H9 (cell line): ENCODE data around the gene STXBP6. TPM values are rescaled to one million over a fixed set of nuclear protein-coding genes. Genes with fewer than 3 reads are reported as not detected.

ENCODE experiments used
- DNase-seq: peaks from one replicate; pipeline ENCODE4 v3.0.0-alpha.2; 2017
- H2AFZ ChIP-seq: one replicate; pipeline ENCODE4 v1.6.1; 2013; ENCODE audit warnings: mild to moderate bottlenecking, low read length, control low read depth, moderate library complexity
- H2AK5ac ChIP-seq: 2 replicates; pipeline ENCODE4 v1.6.1; 2013; ENCODE audit warnings: low read length, control low read depth, mixed read lengths; ENCODE audit not compliant: insufficient read length
- H2BK120ac ChIP-seq: one replicate; pipeline ENCODE4 v1.6.1; 2013; ENCODE audit warnings: low read depth, mild to moderate bottlenecking, low read length, control low read depth, inconsistent platforms; ENCODE audit not compliant: poor library complexity, severe bottlenecking
- H2BK12ac ChIP-seq: 2 replicates; pipeline ENCODE4 v1.6.1; 2013; ENCODE audit warnings: low read length, control low read depth, mixed read lengths, low read depth; ENCODE audit not compliant: insufficient read length
- H2BK15ac ChIP-seq: 2 replicates; pipeline ENCODE4 v1.6.1; 2013; ENCODE audit warnings: low read depth, low read length, control low read depth
- H2BK20ac ChIP-seq: one replicate; pipeline ENCODE4 v1.6.1; 2013; ENCODE audit warnings: low read depth, mild to moderate bottlenecking, low read length, control low read depth, inconsistent platforms; ENCODE audit not compliant: poor library complexity, severe bottlenecking
- H2BK5ac ChIP-seq: 2 replicates; pipeline ENCODE4 v1.6.1; 2013; ENCODE audit warnings: low read length, control low read depth, mixed read lengths; ENCODE audit not compliant: insufficient read length
- H3K14ac ChIP-seq: 2 replicates; pipeline ENCODE4 v1.6.1; 2013; ENCODE audit warnings: low read length, control low read depth; ENCODE audit not compliant: insufficient read depth
- H3K18ac ChIP-seq: 2 replicates; pipeline ENCODE4 v1.6.1; 2013; ENCODE audit warnings: low read depth, mild to moderate bottlenecking, mixed read lengths, low read length, control low read depth; ENCODE audit not compliant: insufficient read length
- H3K23ac ChIP-seq: 2 replicates; pipeline ENCODE4 v1.6.1; 2013; ENCODE audit warnings: low read length, control low read depth, mixed read lengths, low read depth; ENCODE audit not compliant: insufficient read length
- H3K23me2 ChIP-seq: 2 replicates; pipeline ENCODE4 v1.6.1; 2013; ENCODE audit warnings: low read depth, mild to moderate bottlenecking, mixed read lengths, low read length, control low read depth; ENCODE audit not compliant: insufficient read length, poor library complexity, severe bottlenecking
- H3K27ac ChIP-seq: 2 replicates; pipeline ENCODE4 v1.5.1; 2013; ENCODE audit warnings: low read length, control low read depth, mixed read lengths, low read depth; ENCODE audit not compliant: insufficient read length
- H3K27me3 ChIP-seq: 2 replicates; pipeline ENCODE4 v1.6.1; 2013; ENCODE audit warnings: low read length, control low read depth, inconsistent platforms; ENCODE audit not compliant: insufficient read depth
- H3K4ac ChIP-seq: 2 replicates; pipeline ENCODE4 v1.6.1; 2013; ENCODE audit warnings: low read depth, mild to moderate bottlenecking, control low read depth, inconsistent platforms, low read length, moderate library complexity
- H3K4me1 ChIP-seq: 2 replicates; pipeline ENCODE4 v1.6.1; 2013; ENCODE audit warnings: low read length, control low read depth, inconsistent platforms; ENCODE audit not compliant: insufficient read depth
- H3K4me2 ChIP-seq: 2 replicates; pipeline ENCODE4 v1.6.1; 2013; ENCODE audit warnings: low read length, control low read depth, mixed read lengths; ENCODE audit not compliant: insufficient read length, insufficient read depth
- H3K56ac ChIP-seq: 2 replicates; pipeline ENCODE4 v1.6.1; 2013; ENCODE audit warnings: low read depth, mild to moderate bottlenecking, mixed read lengths, low read length, control low read depth; ENCODE audit not compliant: insufficient read length
- H3K79me1 ChIP-seq: 2 replicates; pipeline ENCODE4 v1.6.1; 2013; ENCODE audit warnings: low read depth, mild to moderate bottlenecking, moderate library complexity, low read length, control low read depth, inconsistent platforms; ENCODE audit not compliant: insufficient read depth, poor library complexity, severe bottlenecking
- H3K79me2 ChIP-seq: 2 replicates; pipeline ENCODE4 v1.6.1; 2013; ENCODE audit warnings: low read length, control low read depth, inconsistent platforms; ENCODE audit not compliant: insufficient read depth
- H3K9ac ChIP-seq: 2 replicates; pipeline ENCODE4 v1.6.1; 2013; ENCODE audit warnings: low read length, control low read depth, mixed read lengths; ENCODE audit not compliant: insufficient read length; ENCODE audit errors: extremely low read depth
- H3K9me3 ChIP-seq: one replicate; pipeline ENCODE4 v1.6.1; 2013; ENCODE audit warnings: low read depth, low read length, inconsistent platforms; ENCODE audit not compliant: control insufficient read depth
- H3T11ph ChIP-seq: one replicate; pipeline ENCODE4 v1.6.1; 2013; ENCODE audit warnings: mild to moderate bottlenecking, low read length, control low read depth, inconsistent platforms
- H4K20me1 ChIP-seq: one replicate; pipeline ENCODE4 v1.6.1; 2013; ENCODE audit not compliant: control insufficient read depth, insufficient read length, insufficient read depth
- H4K5ac ChIP-seq: 2 replicates; pipeline ENCODE4 v1.6.1; 2013; ENCODE audit warnings: low read depth, mild to moderate bottlenecking, mixed read lengths, low read length, control low read depth; ENCODE audit not compliant: insufficient read length
- H4K8ac ChIP-seq: replicated peaks from 2 replicates; pipeline ENCODE4 v1.6.1; 2013; ENCODE audit warnings: low read length, control low read depth, mixed read lengths, low read depth; ENCODE audit not compliant: insufficient read length
- H4K91ac ChIP-seq: 2 replicates; pipeline ENCODE4 v1.6.1; 2013; ENCODE audit warnings: low read depth, mild to moderate bottlenecking, moderate library complexity, mixed read lengths, low read length, control low read depth; ENCODE audit not compliant: insufficient read length
- H3K27ac Mint-ChIP-seq, 3 experiments: 2 replicates in 2 of 3; 3 replicates in 1 of 3; pipeline ENCODE4 v1.8.0; 2020 to 2021; ENCODE audit warnings: mixed read lengths in 3 of 3, mild to moderate bottlenecking in 1 of 3, moderate library complexity in 1 of 3
- H3K27me3 Mint-ChIP-seq: 2 replicates; pipeline ENCODE4 v1.8.0; 2021; ENCODE audit warnings: low read depth, mild to moderate bottlenecking, moderate library complexity, mixed read lengths
- H3K36me3 Mint-ChIP-seq, 3 experiments: 2 replicates in 2 of 3; 3 replicates in 1 of 3; pipeline ENCODE4 v1.8.0; 2020 to 2021; ENCODE audit warnings: low read depth in 3 of 3, mixed read lengths in 3 of 3; ENCODE audit not compliant: insufficient read depth in 1 of 3
- H3K4me1 Mint-ChIP-seq, 2 experiments: 2 replicates each; pipeline ENCODE4 v1.8.0; 2020; ENCODE audit warnings: mixed read lengths in 2 of 2
- H3K4me3 Mint-ChIP-seq, 2 experiments: 2 replicates in 1 of 2; 3 replicates in 1 of 2; pipeline ENCODE4 v1.8.0; 2020 to 2021; ENCODE audit warnings: mild to moderate bottlenecking in 2 of 2, mixed read lengths in 2 of 2, moderate library complexity in 1 of 2
- H3K9me3 Mint-ChIP-seq, 2 experiments: 2 replicates in 1 of 2; 3 replicates in 1 of 2; pipeline ENCODE4 v1.8.0; 2020; ENCODE audit warnings: mild to moderate bottlenecking in 2 of 2, mixed read lengths in 2 of 2, moderate library complexity in 1 of 2
- CTCF ChIP-seq: fragments of 200-600 bp; sonication (generic); conservative IDR thresholded peaks from 3 replicates; pipeline ENCODE4 v1.8.0; 2021; ENCODE audit warnings: antibody characterized with exemption, mild to moderate bottlenecking
- WGBS: extraction: QIAGEN DNeasy Blood & Tissue Kit; methylation state at CpG from one replicate; pipeline ENCODE4 v1.1.7; 2013; ENCODE audit warnings: missing lambda C conversion rate, low lambda C conversion rate, mixed read lengths; ENCODE audit not compliant: insufficient read length; ENCODE audit errors: extremely low coverage; 5-methylcytosine and 5-hydroxymethylcytosine counted together
- total RNA-seq: library from RNA; stranded (reverse); gene quantifications from 2 replicates; pipeline ENCODE4 v1.2.1, GENCODE V29; 2021

The STXBP6 gene
- total RNA-seq, 1 experiment from 2014 or later = 3.6 TPM

- Histone ChIP-seq H3K4ac (no peak overlapping the region), H4K5ac (no peak overlapping the region), H3K9me3 (no peaks in the 10 kb centered on the region), H3K9ac (no peak overlapping the region), H3K14ac (no peak overlapping the region), H3K79me2 (no peaks in the 10 kb centered on the region), H2BK12ac (no peak overlapping the region), H3K23me2 (no peaks in the 10 kb centered on the region), H3K4me2 (no peak overlapping the region), H3K18ac (no peak overlapping the region), H3K4me1 (peaks cover 14% of the 10 kb centered on the region; the same call in 1 of the 2 replicates), H3K23ac (no peak overlapping the region), H2BK15ac (no peak overlapping the region), H4K91ac (no peak overlapping the region), H2AK5ac (no peak overlapping the region), H4K20me1 (no peaks in the 10 kb centered on the region), H2BK5ac (no peak overlapping the region), H3T11ph (no peak overlapping the region), H3K27me3 (no peaks in the 10 kb centered on the region), H2BK20ac (no peak overlapping the region), H3K27ac (no peak overlapping the region), H2BK120ac (no peak overlapping the region), H2AFZ (no peak overlapping the region), H3K79me1 (no peaks in the 10 kb centered on the region), H4K8ac (no peak overlapping the region), H3K56ac (no peak overlapping the region)
- Mint-ChIP-seq H3K4me3 (no peak overlapping the region), H3K4me1 (peaks cover 39 to 43% of the 10 kb centered on the region in 2 experiments), H3K36me3 (no peaks in the 10 kb centered on the region), H3K27ac (no peak overlapping the region; a peak in 1 of 7 replicates), H3K27me3 (no peaks in the 10 kb centered on the region), H3K9me3 (no peaks in the 10 kb centered on the region)
- TF ChIP-seq CTCF = no peak
- no peak for DNase-seq
- WGBS = no CpG with 5 or more reads among the region's 5 CpGs
Observed at GRCh38 chr14:24940213-24940783, 109.6 kb downstream of the STXBP6 start.
